HG03575 (cell line): ENCODE measurements around the gene DUS2.
"Not testable (repeated sequence)": the region's sequence is repeated elsewhere in the genome, so short reads cannot be mapped to it uniquely, and the experiment has no call there.

Source experiments
- ATAC-seq: cut with Tn5 transposase; IDR thresholded peaks from one replicate; pipeline ENCODE4 v1.9.1; 2021; ENCODE audit not compliant: unreplicated experiment, insufficient number of reproducible peaks, low FRiP score; ENCODE audit errors: extremely low read depth

DUS2 gene

DNA sequence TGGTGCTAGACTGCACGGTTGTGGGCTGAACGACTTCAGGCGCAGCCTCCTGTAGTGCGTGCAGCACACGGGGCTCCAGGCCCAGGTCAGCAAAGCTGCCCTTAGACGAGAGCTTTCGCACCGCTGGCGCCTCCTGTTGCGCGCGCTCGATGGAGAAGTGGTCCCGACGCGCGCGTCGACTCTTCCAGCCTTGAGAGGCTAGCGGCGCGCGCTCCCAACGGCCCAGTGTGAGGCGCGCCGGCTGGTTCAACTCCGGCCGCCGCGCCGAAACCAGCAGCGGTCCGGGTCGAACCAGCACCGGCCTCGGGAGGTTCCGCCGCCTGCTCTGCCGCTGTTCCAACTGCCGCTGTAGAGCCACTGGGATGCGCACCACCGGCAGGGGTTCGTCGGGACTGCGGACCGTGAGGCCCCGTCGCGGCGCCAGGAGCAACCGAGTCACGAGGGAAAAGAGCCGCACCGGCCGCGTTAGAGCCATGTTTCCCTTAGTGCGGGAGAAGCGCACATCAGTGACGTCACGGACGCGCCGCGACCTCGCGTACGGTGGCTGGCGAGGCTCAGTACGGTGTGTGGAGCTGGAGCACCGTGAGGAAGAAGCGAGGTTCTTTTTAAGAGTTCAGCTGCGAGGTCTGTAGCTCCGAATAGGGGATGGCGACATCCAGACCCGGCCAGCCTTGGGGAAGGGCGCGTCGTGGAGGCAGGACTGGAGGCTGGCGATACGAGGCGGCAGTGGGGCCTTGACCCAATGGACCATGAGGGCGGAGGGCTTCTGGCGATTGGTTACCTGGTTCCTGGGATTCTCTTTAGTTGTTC lies at the start of gene DUS2, which contains the start of gene DDX28:
TSS of gene DUS2 (plus strand) at position 557 of the 810 bp plus-strand sequence. CDS start 14,740 bp downstream, outside the sequence.
TSS of gene DDX28 (minus strand) at position 505 of the 810 bp plus-strand sequence. CDS start at position 475, 30 bp downstream.
- ATAC-seq = no peak

GRCh38 chr16:67975321-67976105 lies 47.6 kb upstream of the DUS2 start:
- no peak for ATAC-seq

- ATAC-seq = no peak
Measured at GRCh38 chr16:67976205-67976604, 46.9 kb upstream of the DUS2 start.

- no peak for ATAC-seq
Measured at GRCh38 chr16:67977005-67977404, 46.1 kb upstream of the DUS2 start.

GRCh38 chr16:67977469-67978227 lies 45.4 kb upstream of the DUS2 start:
- ATAC-seq = no peak

- no peak for ATAC-seq
Measured at GRCh38 chr16:67979955-67980678, 43.0 kb upstream of the DUS2 start, which contains the start of gene DPEP3. TSS of gene DPEP3 (minus strand) at chr16:67980499. CDS start at chr16:67980380, 119 bp downstream.

- ATAC-seq = no peak
Measured at GRCh38 chr16:67982011-67982696, 40.9 kb upstream of the DUS2 start.

GRCh38 chr16:67986949-67987348 lies 36.1 kb upstream of the DUS2 start:
- no peak for ATAC-seq

DNA sequence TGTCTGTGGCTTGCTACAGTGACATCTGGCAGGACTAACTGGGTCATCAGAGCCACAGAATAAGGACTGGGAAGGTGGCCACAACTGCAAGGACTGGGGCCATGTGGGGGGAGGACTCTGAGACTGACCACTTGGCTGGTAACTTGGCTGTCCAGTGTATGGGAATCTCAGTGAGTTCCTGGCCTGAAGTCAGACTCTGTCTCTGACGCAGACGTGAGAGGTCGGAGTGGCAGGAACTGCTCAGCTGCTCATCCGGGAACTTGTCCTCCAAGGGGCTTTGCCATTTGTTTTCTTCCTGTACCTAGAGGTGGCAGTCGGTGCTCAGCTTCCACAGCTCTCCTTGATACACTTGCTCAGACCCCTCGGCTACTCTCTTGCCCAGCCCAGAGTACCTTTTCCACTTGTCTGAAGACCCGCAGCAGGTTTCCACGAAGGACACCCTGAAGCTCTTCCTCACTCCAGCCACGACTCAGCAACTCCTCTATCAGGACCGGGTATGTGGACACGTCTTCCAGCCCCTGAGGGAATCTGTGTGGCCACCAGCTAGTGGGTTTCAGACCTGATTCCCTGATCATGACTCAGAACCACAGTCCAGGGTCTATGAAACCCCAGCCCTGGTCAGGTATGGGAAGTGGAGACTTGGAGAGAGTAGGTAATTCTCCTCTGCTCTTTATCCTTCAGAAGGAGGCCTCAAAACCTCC lies 35.5 kb upstream of the DUS2 start:
- ATAC-seq = no peak

- no peak for ATAC-seq
Measured at GRCh38 chr16:67988675-67989074, 34.4 kb upstream of the DUS2 start.

DNA sequence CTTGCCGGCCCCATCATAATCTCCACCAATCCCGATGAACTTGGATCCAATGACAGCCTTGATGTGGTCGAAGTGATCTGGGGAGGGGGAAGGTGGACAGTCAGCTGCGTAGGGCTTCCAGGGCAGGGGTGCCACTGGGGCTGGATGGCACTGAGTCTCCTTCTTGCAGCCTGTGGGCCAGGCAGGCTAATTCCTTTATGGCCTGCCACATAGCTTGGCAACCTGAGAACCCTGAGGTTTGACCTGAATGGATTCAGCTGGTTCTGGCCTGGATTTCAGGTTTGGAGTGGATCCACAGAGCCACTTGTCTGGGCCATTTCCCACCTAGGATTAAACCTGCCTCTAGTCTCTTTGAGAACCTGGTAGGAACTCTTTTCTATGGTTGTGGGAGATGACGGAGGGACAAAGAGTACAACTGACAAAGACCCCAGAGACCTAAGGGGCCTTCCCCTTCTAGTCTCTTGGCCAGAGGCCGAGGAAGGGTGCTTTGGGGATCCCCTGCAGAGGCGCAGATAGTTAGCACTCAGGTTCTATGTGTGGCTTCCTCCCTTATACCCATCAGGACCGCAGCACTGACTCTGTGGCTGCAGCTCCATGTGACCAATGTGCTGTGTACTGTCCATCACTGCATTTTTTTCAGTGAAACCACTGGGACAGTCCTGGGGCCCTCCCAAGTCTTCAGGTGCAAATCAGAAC lies 33.6 kb upstream of the DUS2 start:
- no peak for ATAC-seq

- ATAC-seq = no peak
Measured at GRCh38 chr16:67990018-67990386, 33.1 kb upstream of the DUS2 start.

GRCh38 chr16:67992661-67993206 lies 30.4 kb upstream of the DUS2 start:
- no peak for ATAC-seq

GRCh38 chr16:67993207-67994039 lies 29.7 kb upstream of the DUS2 start:
- no peak for ATAC-seq

GRCh38 chr16:67994040-67994408 lies 29.1 kb upstream of the DUS2 start:
- not testable (repeated sequence) for ATAC-seq

- no peak for ATAC-seq
Measured at GRCh38 chr16:67995423-67995822, 27.7 kb upstream of the DUS2 start.
